ENCODE results near the gene LIPA.

LIPA gene

DNA sequence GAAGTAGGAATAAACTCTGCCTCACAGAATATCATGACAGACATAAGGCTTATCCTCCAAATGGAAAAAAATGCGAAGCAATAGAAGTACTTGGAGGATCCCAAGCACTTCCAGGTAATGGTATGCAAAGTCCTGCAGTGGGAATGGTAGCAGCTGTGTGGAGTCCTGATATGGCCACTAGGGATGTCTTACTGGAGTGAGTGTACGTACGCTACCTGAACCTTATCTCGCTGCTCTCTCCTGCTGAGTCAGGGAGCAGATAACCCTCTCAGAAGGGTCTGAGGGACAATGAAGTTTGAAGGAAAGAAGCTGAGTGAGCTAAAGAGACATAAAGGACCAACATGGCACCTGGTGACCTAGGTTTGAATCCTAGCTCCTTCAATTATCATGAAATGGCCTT is 86.7 kb downstream of the LIPA start:
- no peak for DNase-seq (ENCODE audit: low read depth)

DNA sequence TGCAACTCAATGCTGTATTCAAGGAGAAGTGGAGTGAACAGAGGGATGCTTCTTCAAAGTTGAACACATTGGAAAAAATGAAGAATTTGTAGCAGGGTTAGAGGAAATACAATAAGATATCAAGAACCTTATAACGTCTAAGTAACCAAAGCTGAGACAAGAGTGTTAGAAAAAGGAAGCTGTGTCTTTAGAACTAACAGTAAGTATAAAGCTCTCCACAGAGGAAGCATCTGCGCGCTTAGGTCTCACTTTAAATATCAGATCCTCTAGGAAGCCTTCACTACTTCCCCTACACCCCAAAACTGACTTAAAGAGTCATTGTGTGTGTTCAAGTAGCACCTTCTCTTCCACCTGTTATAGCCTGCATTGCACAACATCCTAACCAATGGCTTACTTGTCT is 87.5 kb downstream of the LIPA start:
- no peak for DNase-seq (ENCODE audit: low read depth)
